HepG2 (cell line): ENCODE measurements around the gene PKMYT1. TPM values are rescaled to one million over a fixed set of nuclear protein-coding genes. Genes with fewer than 3 reads are reported as not detected.

ENCODE experiments used
- CHD2 ChIP-seq: IDR thresholded peaks from 2 replicates; pipeline ENCODE4 v1.6.1; 2011; ENCODE audit warnings: low read depth, low read length, improper control_type of control experiment
- CREB1 ChIP-seq, 2 experiments: fragments of 450-650 bp in 1 of 2; IDR thresholded peaks; 2 replicates each; pipeline ENCODE4 v1.6.1; 2016 to 2017; ENCODE audit warnings: control low read depth in 1 of 2, mild to moderate bottlenecking in 1 of 2, missing compliant biosample characterization in 1 of 2, missing genetic modification characterization in 1 of 2
- DDIT3 ChIP-seq: sonication (generic); formaldehyde crosslinking; IDR thresholded peaks from 2 replicates; pipeline ENCODE4 v1.4.0; 2020; ENCODE audit warnings: mild to moderate bottlenecking, missing genetic modification reagents
- DRAP1 ChIP-seq: IDR thresholded peaks from 2 replicates; pipeline ENCODE4 v1.6.1; 2016; ENCODE audit warnings: missing genetic modification reagents, missing compliant biosample characterization
- EHMT2 ChIP-seq: fragments of 200-600 bp; sonication (generic); IDR thresholded peaks from 2 replicates; pipeline ENCODE4 v1.7.0; 2017; ENCODE audit warnings: antibody characterized with exemption, low read depth, low read length, borderline replicate concordance
- GMEB2 ChIP-seq: IDR thresholded peaks from 2 replicates; pipeline ENCODE4 v1.6.1; 2016; ENCODE audit warnings: missing biosample characterization, missing genetic modification reagents, low read depth
- JUN ChIP-seq: sonication (generic); formaldehyde crosslinking; IDR thresholded peaks from 2 replicates; pipeline ENCODE4 v1.4.0; 2020; ENCODE audit warnings: mild to moderate bottlenecking, missing genetic modification reagents
- MED13 ChIP-seq: sonication (generic); formaldehyde crosslinking; IDR thresholded peaks from 2 replicates; pipeline ENCODE4 v1.5.0; 2020; ENCODE audit warnings: missing genetic modification reagents
- MTF1 ChIP-seq: sonication (generic); formaldehyde crosslinking; IDR thresholded peaks from 2 replicates; pipeline ENCODE4 v1.5.0; 2020; ENCODE audit warnings: missing genetic modification reagents
- REST ChIP-seq, 2 experiments: IDR thresholded peaks; 2 replicates each; pipeline ENCODE4 v1.6.1; 2011 to 2012; ENCODE audit warnings: low read length in 2 of 2, borderline replicate concordance in 1 of 2, low read depth in 1 of 2, mild to moderate bottlenecking in 1 of 2, moderate library complexity in 1 of 2
- SP1 ChIP-seq, 2 experiments: fragments of 450-650 bp in 1 of 2; sonication (generic) in 1 of 2; formaldehyde crosslinking in 1 of 2; IDR thresholded peaks; 2 replicates each; pipeline versions ENCODE4 v1.4.0 to v1.6.1; 2016 to 2020; ENCODE audit warnings: missing genetic modification reagents in 1 of 2
- SYNCRIP ChIP-seq: fragments of 200-400 bp; formaldehyde crosslinking; IDR thresholded peaks from 2 replicates; pipeline ENCODE4 v1.6.1; 2018; ENCODE audit warnings: mild to moderate bottlenecking, low read depth, low read length; ENCODE audit not compliant: insufficient read depth
- ZNF317 ChIP-seq: sonication (generic); formaldehyde crosslinking; IDR thresholded peaks from 2 replicates; pipeline ENCODE4 v1.5.0; 2020; ENCODE audit warnings: mild to moderate bottlenecking, missing genetic modification reagents
- ZNF33B ChIP-seq: sonication (generic); formaldehyde crosslinking; IDR thresholded peaks from 2 replicates; pipeline ENCODE4 v1.5.1; 2020; ENCODE audit warnings: mild to moderate bottlenecking, missing genetic modification reagents
- ZNF431 ChIP-seq: sonication (generic); formaldehyde crosslinking; IDR thresholded peaks from 2 replicates; pipeline ENCODE4 v1.9.0; 2022; ENCODE audit warnings: missing genetic modification reagents, low read depth, mild to moderate bottlenecking, borderline replicate concordance
- ZNF652 ChIP-seq: IDR thresholded peaks from 2 replicates; pipeline ENCODE4 v1.6.1; 2016; ENCODE audit warnings: low read depth, borderline replicate concordance
- ZNF839 ChIP-seq: sonication (generic); formaldehyde crosslinking; IDR thresholded peaks from 2 replicates; pipeline ENCODE4 v1.4.0; 2020; ENCODE audit warnings: missing genetic modification reagents, mild to moderate bottlenecking, borderline replicate concordance
- ZSCAN22 ChIP-seq: sonication (generic); formaldehyde crosslinking; IDR thresholded peaks from 2 replicates; pipeline ENCODE4 v1.4.0; 2020; ENCODE audit warnings: mild to moderate bottlenecking, missing genetic modification reagents
- polyA plus RNA-seq, 8 experiments: library from polyadenylated mRNA; depleted of rRNA in 3 of 8; stranded (reverse) in 7 of 8; unstranded in 1 of 8; fragments of >200 nt; fragmentation: Illumina TruSeq in 4 of 8; extraction: Trizol in 4 of 8; gene quantifications; 2 replicates each; pipeline versions ENCODE4 v1.2.1 to v1.2.3, GENCODE V29; 2011 to 2016; ENCODE audit warnings: low read depth in 4 of 8, missing spikeins in 1 of 8, mixed read lengths in 1 of 8; ENCODE audit not compliant: insufficient read depth in 1 of 8
- total RNA-seq, 5 experiments: library from RNA; depleted of rRNA; stranded (reverse); fragments of >200 nt; fragmentation: Illumina TruSeq; extraction: Trizol; gene quantifications; 2 replicates each; pipeline ENCODE4 v1.2.3, GENCODE V29; 2016; ENCODE audit warnings: low read depth in 1 of 5
- TF ChIP-seq, protein P1 (sequence below): sonication (generic); formaldehyde crosslinking; IDR thresholded peaks from 2 replicates; pipeline ENCODE4 v1.5.0; 2020; ENCODE audit warnings: missing genetic modification reagents
- TF ChIP-seq, protein P2 (sequence below): sonication (generic); formaldehyde crosslinking; IDR thresholded peaks from 2 replicates; pipeline ENCODE4 v1.4.0; 2020; ENCODE audit warnings: missing genetic modification reagents; ENCODE audit errors: not compliant biosample characterization

The PKMYT1 gene
- total and polyA plus RNA-seq, 2 of the 13 experiments (the other 11 are each of a cell fraction or from before 2014, with no cell fraction given), result 7.0 to 27.8 TPM

DNA sequence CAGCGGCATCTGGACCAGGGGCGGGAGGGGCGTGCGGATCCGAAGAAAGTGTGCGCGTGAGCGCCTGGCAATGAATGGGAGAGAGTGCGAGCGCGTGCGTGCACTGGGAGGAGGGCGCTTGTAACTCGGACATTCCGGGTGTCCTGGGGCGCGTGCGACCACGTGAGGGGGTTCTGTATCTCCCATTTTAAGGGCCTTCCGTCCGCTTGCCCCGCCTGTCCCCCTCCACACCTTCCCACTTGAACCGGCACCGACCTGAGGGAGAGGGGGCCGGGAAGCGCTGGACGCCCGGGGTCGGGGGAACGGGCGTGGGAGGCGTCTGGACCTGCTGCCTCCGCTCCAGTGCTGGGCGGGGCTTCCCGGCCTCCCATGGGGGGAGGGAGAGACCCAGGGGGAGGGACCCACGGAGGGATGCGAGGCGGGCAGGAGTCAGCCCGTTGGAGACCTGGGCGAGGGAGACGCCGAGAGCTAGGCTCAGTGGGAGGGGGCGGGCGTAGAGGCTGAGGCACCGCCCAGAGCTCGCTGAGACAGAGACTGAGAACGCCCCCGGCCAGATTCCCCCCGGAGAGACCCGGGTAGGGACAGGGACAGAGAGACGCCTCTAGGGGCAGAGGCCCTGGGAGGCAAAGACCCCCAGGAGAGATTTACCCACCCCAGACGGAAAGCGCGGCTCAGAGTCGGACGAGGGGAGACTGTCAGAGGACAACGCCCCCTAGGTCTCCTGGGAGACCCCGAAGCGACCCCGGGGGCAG is 16.3 kb downstream of the PKMYT1 start, which contains the start of gene KREMEN2 (continued):
- TF ChIP-seq, protein P1, sequence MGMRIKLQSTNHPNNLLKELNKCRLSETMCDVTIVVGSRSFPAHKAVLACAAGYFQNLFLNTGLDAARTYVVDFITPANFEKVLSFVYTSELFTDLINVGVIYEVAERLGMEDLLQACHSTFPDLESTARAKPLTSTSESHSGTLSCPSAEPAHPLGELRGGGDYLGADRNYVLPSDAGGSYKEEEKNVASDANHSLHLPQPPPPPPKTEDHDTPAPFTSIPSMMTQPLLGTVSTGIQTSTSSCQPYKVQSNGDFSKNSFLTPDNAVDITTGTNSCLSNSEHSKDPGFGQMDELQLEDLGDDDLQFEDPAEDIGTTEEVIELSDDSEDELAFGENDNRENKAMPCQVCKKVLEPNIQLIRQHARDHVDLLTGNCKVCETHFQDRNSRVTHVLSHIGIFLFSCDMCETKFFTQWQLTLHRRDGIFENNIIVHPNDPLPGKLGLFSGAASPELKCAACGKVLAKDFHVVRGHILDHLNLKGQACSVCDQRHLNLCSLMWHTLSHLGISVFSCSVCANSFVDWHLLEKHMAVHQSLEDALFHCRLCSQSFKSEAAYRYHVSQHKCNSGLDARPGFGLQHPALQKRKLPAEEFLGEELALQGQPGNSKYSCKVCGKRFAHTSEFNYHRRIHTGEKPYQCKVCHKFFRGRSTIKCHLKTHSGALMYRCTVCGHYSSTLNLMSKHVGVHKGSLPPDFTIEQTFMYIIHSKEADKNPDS (CRISPR knock-in tag), result no peak
- no peak for TF ChIP-seq ZSCAN22 (CRISPR knock-in tag)
- TF ChIP-seq SYNCRIP, result no peak
- TF ChIP-seq DRAP1 (CRISPR knock-in tag), result no peak; the same call in 1 of the 2 replicates
- TF ChIP-seq REST (IDR thresholded peaks at IDR 0.05; ENCODE audit: borderline replicate concordance in 1 of 2, low read depth in 1 of 2, low read length in 2 of 2), result no peak
- no peak for TF ChIP-seq ZNF839 (CRISPR knock-in tag)
- 0 out of 2 replicates have a peak, but pooled peaks have one; percentile 30 for TF ChIP-seq ZNF317 (CRISPR knock-in tag)
- no peak for TF ChIP-seq ZNF652 (CRISPR knock-in tag)
- TF ChIP-seq JUN (CRISPR knock-in tag), result no peak
- no peak for TF ChIP-seq CHD2
- no peak for TF ChIP-seq GMEB2 (CRISPR knock-in tag)
- TF ChIP-seq CREB1 (IDR thresholded peaks at IDR 0.05), result no peak
- TF ChIP-seq CREB1 (CRISPR knock-in tag; IDR thresholded peaks at IDR 0.05), result no peak
- TF ChIP-seq MTF1 (CRISPR knock-in tag), result no peak
- TF ChIP-seq SP1 (IDR thresholded peaks at IDR 0.05), result no peak
- no peak for TF ChIP-seq SP1 (CRISPR knock-in tag; IDR thresholded peaks at IDR 0.05)
- TF ChIP-seq MED13, result no peak
- TF ChIP-seq ZNF431 (CRISPR knock-in tag), result no peak
- TF ChIP-seq, protein P2, sequence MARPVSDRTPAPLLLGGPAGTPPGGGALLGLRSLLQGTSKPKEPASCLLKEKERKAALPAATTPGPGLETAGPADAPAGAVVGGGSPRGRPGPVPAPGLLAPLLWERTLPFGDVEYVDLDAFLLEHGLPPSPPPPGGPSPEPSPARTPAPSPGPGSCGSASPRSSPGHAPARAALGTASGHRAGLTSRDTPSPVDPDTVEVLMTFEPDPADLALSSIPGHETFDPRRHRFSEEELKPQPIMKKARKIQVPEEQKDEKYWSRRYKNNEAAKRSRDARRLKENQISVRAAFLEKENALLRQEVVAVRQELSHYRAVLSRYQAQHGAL, result no peak
- no peak for TF ChIP-seq EHMT2
- no peak for TF ChIP-seq ZNF33B (CRISPR knock-in tag)
- TF ChIP-seq DDIT3, result no peak
